Naive thymus-derived CD4-positive, alpha-beta T cell (primary cell): ENCODE measurements around the gene AKAP6. TPM values are rescaled to one million over a fixed set of nuclear protein-coding genes. Genes with fewer than 3 reads are reported as not detected.

ENCODE experiments used
- ATAC-seq: fragments of 150-1000 bp; cut with Tn5 transposase; 2 replicates; pipeline ENCODE4 v1.10.0; 2021; ENCODE audit warnings: mild to moderate bottlenecking, moderate library complexity
- CTCF ChIA-PET: fragments of 350-600 bp; sonication (Branson Sonifier 250); formaldehyde crosslinking; loops from one replicate; lab custom pipeline; 2021; ENCODE audit warnings: antibody characterized with exemption; lab: Charles Lee
- POLR2A ChIA-PET: fragments of 350-600 bp; sonication (Branson Sonifier 250); formaldehyde crosslinking; loops from one replicate; lab custom pipeline; 2021; ENCODE audit warnings: antibody characterized with exemption, inconsistent platforms; lab: Charles Lee
- DNase-seq, 9 donors: peaks; one replicate each; pipeline versions ENCODE4 v3.0.0 to v3.0.0-alpha.2; 2020 to 2022; ENCODE audit warnings: mixed read lengths in 1 of 9
- H3K27ac ChIP-seq: one replicate; pipeline ENCODE4 v1.7.0; 2013; ENCODE audit warnings: mild to moderate bottlenecking, low read depth, low read length, moderate library complexity
- H3K27me3 ChIP-seq, 2 donors: one replicate each; pipeline ENCODE4 v1.7.0; 2013; ENCODE audit warnings: low read length in 2 of 2, mild to moderate bottlenecking in 2 of 2, moderate library complexity in 2 of 2; ENCODE audit not compliant: control insufficient read depth in 2 of 2, insufficient read depth in 2 of 2
- H3K36me3 ChIP-seq, 3 experiments: 1 replicate in 2 of 3; 2 replicates in 1 of 3; pipeline ENCODE4 v1.7.0; 2013; ENCODE audit warnings: low read length in 3 of 3, mild to moderate bottlenecking in 3 of 3, moderate library complexity in 1 of 3; ENCODE audit not compliant: insufficient read depth in 3 of 3, control insufficient read depth in 2 of 3
- H3K4me1 ChIP-seq, 2 donors: one replicate each; pipeline ENCODE4 v1.7.0; 2013; ENCODE audit warnings: low read length in 2 of 2, mild to moderate bottlenecking in 2 of 2, moderate library complexity in 1 of 2; ENCODE audit not compliant: control insufficient read depth in 2 of 2, insufficient read depth in 2 of 2
- H3K4me3 ChIP-seq: 2 replicates; pipeline ENCODE4 v1.7.0; 2013; ENCODE audit warnings: mild to moderate bottlenecking, low read length
- H3K9me3 ChIP-seq, 3 experiments: 1 replicate in 2 of 3; 2 replicates in 1 of 3; pipeline ENCODE4 v1.7.0; 2013; ENCODE audit warnings: low read length in 3 of 3; ENCODE audit not compliant: control insufficient read depth in 2 of 3
- H3K27ac Mint-ChIP-seq, 9 donors: one replicate each; pipeline ENCODE4 v1.8.0; 2020 to 2022; ENCODE audit warnings: mixed read lengths in 9 of 9, mild to moderate bottlenecking in 8 of 9, moderate library complexity in 5 of 9, inconsistent platforms in 2 of 9
- H3K27me3 Mint-ChIP-seq, 5 donors: one replicate each; pipeline ENCODE4 v1.8.0; 2021 to 2022; ENCODE audit warnings: mixed read lengths in 5 of 5, mild to moderate bottlenecking in 1 of 5
- H3K36me3 Mint-ChIP-seq, 5 donors: one replicate each; pipeline ENCODE4 v1.8.0; 2020 to 2022; ENCODE audit warnings: mixed read lengths in 5 of 5, mild to moderate bottlenecking in 3 of 5, inconsistent platforms in 1 of 5
- H3K4me1 Mint-ChIP-seq, 7 donors: one replicate each; pipeline ENCODE4 v1.8.0; 2020 to 2022; ENCODE audit warnings: mixed read lengths in 7 of 7, mild to moderate bottlenecking in 3 of 7, inconsistent platforms in 1 of 7
- H3K4me3 Mint-ChIP-seq, 10 donors: one replicate each; pipeline ENCODE4 v1.8.0; 2020 to 2022; ENCODE audit warnings: mild to moderate bottlenecking in 10 of 10, mixed read lengths in 10 of 10, moderate library complexity in 6 of 10, inconsistent platforms in 2 of 10
- H3K9me3 Mint-ChIP-seq, 11 donors: one replicate each; pipeline ENCODE4 v1.8.0; 2020 to 2022; ENCODE audit warnings: mixed read lengths in 11 of 11, mild to moderate bottlenecking in 4 of 11, inconsistent platforms in 1 of 11, moderate library complexity in 1 of 11
- intact Hi-C, 2 donors: fragments of 100-400 bp; cut with micrococcal nuclease; formaldehyde crosslinking; loops; one replicate each; pipeline ENCODE4 v1.15.1; 2023
- polyA plus RNA-seq, 2 donors: library from polyadenylated mRNA; unstranded; fragments of 300-500 nt; fragmentation: Illumina TruSeq; gene quantifications; one replicate each; pipeline ENCODE4 v1.2.3, GENCODE V29; 2021
- total RNA-seq, 6 experiments: library from RNA in 5 of 6; stranded (reverse) in 5 of 6; gene quantifications; 1 replicate in 5 of 6; 2 replicates in 1 of 6; pipeline ENCODE4 v1.2.3 and lab custom pipeline; 2021 to 2026

The AKAP6 gene
- total and polyA plus RNA-seq, 7 experiments from 2014 or later = 0.29 to 7.9 (median 4.1) TPM

DNA sequence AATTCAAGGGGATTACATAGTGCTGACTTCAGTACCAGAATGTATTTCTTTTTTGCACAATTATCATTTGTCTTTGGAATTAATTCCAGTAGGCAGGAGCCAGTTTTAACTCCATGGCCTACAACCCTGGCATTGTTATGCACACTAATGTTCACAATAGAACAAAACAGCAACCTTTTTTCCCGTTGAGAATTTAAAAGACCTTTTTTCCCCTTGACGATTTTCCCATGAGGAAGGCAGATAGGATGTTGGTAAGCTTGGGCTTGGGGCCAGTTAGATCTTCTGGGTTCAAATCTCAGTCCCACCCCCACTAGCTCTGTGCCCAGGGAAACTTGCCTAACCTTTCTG is 13.7 kb downstream of the AKAP6 start:
- H3K4me1 ChIP-seq = no peaks in the 10 kb centered on the region
- POLR2A ChIA-PET = interaction anchor here (0.7 kb wide), 1 partner anchor 87 kb away, joined by 3 read pairs; no protein-coding TSS in a partner anchor
- DNase-seq (no peak), ATAC-seq (no peak)
- H3K27me3 ChIP-seq = no peaks in the 10 kb centered on the region
- no peaks in the 10 kb centered on the region for H3K36me3 ChIP-seq
- Mint-ChIP-seq H3K4me3 (no peak overlapping the region), H3K27me3 (no peaks in the 10 kb centered on the region), H3K9me3 (no peaks in the 10 kb centered on the region), H3K27ac (no peak overlapping the region), H3K36me3 (peaks cover 0 to 15% (median 5%) of the 10 kb centered on the region in 5 donors), H3K4me1 (no peaks in the 10 kb centered on the region)
- intact Hi-C loops = no loop called here
- H3K27ac ChIP-seq = no peak overlapping the region
- H3K4me3 ChIP-seq = no peak overlapping the region
- CTCF ChIA-PET = no interaction called here
- H3K9me3 ChIP-seq = no peaks in the 10 kb centered on the region

DNA sequence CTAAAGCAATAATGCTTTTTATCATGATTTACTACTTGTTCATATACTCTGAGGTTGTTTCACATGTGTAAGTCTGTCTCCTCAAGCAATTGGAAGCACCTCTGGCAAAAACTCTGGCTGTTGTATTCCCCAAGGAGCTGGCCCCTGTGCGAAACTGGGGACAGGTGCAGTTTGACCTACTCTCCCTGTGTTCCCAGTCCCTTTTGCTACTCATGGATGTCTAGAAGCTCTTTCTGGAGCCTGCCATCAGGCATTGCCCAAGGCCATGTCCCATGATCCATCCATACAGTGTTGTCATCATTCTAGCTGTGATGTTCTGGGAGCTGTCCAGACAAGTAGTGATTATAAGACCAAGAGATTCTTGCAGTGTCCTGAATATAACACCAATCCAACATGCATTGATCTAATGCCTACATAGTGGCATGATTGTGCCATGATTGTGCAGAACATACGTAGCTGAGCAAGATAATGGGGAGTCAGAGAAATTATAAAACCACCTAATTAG is 14.9 kb downstream of the AKAP6 start:
- CTCF ChIA-PET = no interaction called here
- Mint-ChIP-seq H3K9me3 (no peaks in the 10 kb centered on the region), H3K36me3 (peaks cover 0 to 17% (median 5%) of the 10 kb centered on the region in 5 donors), H3K27ac (no peak overlapping the region), H3K4me3 (no peak overlapping the region), H3K27me3 (no peaks in the 10 kb centered on the region), H3K4me1 (no peaks in the 10 kb centered on the region)
- ATAC-seq = no peak
- intact Hi-C loops = no loop called here
- POLR2A ChIA-PET = no interaction called here
- Histone ChIP-seq H3K36me3 (no peaks in the 10 kb centered on the region), H3K4me1 (no peaks in the 10 kb centered on the region), H3K27me3 (no peaks in the 10 kb centered on the region), H3K4me3 (no peak overlapping the region), H3K27ac (no peak overlapping the region), H3K9me3 (no peaks in the 10 kb centered on the region)
- DNase-seq = no peak

DNA sequence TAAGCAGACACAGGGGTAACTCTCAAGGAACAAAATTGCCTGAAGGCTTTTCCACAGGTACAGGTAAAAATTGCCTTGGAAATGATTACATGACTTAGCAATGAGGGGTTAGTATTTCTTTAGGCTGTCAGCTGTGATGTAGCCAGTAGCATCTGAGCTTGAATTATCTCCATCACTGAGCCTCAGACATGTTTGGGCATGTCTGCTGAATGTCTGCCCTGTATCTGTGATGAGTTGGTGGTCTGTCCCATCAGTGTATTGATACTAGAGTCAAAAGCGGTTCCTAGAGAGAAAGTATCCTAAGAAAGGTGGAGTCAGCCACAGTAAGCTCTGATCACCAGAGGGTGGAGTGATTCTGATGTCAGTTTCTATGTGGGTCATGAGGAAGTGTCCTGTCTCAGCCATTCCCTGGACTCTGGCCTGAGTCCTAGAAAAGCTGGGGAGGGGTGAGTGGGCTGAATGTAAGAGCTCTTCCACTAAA is 16.3 kb downstream of the AKAP6 start:
- CTCF ChIA-PET = no interaction called here

DNA sequence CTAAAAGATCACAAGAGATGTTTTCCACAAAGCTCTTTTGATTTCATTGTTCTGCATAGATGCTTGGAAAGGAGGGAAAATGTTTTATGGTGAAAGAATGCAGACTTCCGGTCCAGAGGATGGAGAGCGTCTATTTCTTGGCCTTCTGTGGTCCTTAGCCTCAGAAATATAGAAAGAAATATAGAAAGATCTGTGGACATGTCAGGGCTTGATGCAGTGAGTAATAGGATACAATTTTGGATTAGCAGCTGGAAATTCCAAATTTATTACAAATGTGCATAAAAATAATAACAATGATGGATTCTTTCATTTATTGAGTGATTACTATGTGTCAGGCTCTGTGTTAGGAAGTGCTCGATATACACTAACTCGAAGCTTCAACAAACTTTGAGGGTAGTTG is 20.2 kb downstream of the AKAP6 start:
- Mint-ChIP-seq H3K4me1 (no peaks in the 10 kb centered on the region), H3K4me3 (no peak overlapping the region), H3K27ac (no peak overlapping the region), H3K36me3 (peaks cover 0 to 4% (median 0%) of the 10 kb centered on the region in 5 donors), H3K9me3 (peaks cover 0 to 3% (median 0%) of the 10 kb centered on the region in 11 donors), H3K27me3 (no peaks in the 10 kb centered on the region)
- Histone ChIP-seq H3K27ac (no peak overlapping the region), H3K36me3 (no peaks in the 10 kb centered on the region), H3K27me3 (no peaks in the 10 kb centered on the region), H3K4me3 (no peak overlapping the region), H3K9me3 (no peaks in the 10 kb centered on the region), H3K4me1 (no peaks in the 10 kb centered on the region)
- intact Hi-C loops = no loop called here
- POLR2A ChIA-PET = no interaction called here
- CTCF ChIA-PET = no interaction called here
- no peak for ATAC-seq
- no peak for DNase-seq

More for the DNA sequence above, 16.3 kb downstream of the AKAP6 start:
- ATAC-seq (no peak), DNase-seq (no peak)
- peak overlapping the region in 1 of 9 donors; percentile 43 for H3K27ac Mint-ChIP-seq
- no peak overlapping the region for H3K4me3 ChIP-seq
- intact Hi-C loops = no loop called here
- H3K27me3 Mint-ChIP-seq = no peaks in the 10 kb centered on the region
- H3K36me3 ChIP-seq = no peaks in the 10 kb centered on the region
- POLR2A ChIA-PET = no interaction called here
- no peaks in the 10 kb centered on the region for H3K27me3 ChIP-seq
- H3K36me3 Mint-ChIP-seq = peaks cover 0 to 12% (median 5%) of the 10 kb centered on the region in 5 donors
- H3K9me3 ChIP-seq = no peaks in the 10 kb centered on the region
- H3K4me1 ChIP-seq = no peaks in the 10 kb centered on the region
- H3K4me3 Mint-ChIP-seq = no peak overlapping the region
- no peaks in the 10 kb centered on the region for H3K4me1 Mint-ChIP-seq
- no peaks in the 10 kb centered on the region for H3K9me3 Mint-ChIP-seq
- H3K27ac ChIP-seq = no peak overlapping the region

DNA sequence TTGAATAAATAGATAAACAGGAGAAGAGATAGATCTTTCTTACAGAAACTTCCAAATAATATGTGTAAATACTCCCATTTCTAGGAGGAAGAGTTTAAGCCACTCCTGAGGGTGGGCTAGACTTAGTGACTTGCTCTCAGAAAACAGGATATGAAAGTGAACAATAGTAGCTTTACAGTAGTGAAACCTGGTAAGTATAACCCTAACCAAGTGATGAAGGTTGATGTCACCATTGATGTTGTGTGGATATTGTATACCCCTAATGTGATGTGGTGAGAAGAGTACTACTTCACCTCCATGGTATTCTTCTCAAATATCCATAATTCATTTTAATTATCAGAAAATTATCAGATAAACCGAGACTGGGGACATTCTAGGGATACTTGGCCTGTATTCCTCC is 20.9 kb downstream of the AKAP6 start:
- ATAC-seq (no peak), DNase-seq (no peak)
- Histone ChIP-seq H3K4me1 (no peaks in the 10 kb centered on the region), H3K9me3 (no peaks in the 10 kb centered on the region), H3K4me3 (no peak overlapping the region), H3K27ac (no peak overlapping the region), H3K36me3 (no peaks in the 10 kb centered on the region), H3K27me3 (no peaks in the 10 kb centered on the region)
- H3K4me1 Mint-ChIP-seq = no peaks in the 10 kb centered on the region
- no peak overlapping the region for H3K4me3 Mint-ChIP-seq
- peaks cover 0 to 6% (median 2%) of the 10 kb centered on the region in 11 donors for H3K9me3 Mint-ChIP-seq
- H3K27ac Mint-ChIP-seq = no peak overlapping the region
- H3K36me3 Mint-ChIP-seq = peaks cover 0 to 7% (median 0%) of the 10 kb centered on the region in 5 donors
- POLR2A ChIA-PET = no interaction called here
- CTCF ChIA-PET = no interaction called here
- no peaks in the 10 kb centered on the region for H3K27me3 Mint-ChIP-seq
- intact Hi-C loops = no loop called here

DNA sequence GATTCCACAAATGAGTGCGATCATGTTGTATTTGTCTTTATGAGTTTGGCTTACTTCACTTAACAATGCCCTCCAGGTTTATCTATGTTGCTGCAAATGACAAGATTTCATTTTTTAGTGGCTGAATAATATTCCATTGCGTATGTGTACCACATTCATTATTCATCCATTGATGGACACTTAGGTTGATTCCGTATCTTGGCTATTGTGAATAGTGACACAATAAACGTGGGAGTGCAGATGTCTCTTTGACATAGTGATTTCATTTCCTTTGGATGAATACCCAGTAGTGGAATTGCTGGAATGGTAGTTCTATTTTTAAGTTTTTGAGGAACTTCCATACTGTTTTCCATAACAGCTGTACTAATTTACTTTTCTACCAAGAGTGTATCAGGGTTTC is 23.5 kb downstream of the AKAP6 start:
- Mint-ChIP-seq H3K27me3 (no peaks in the 10 kb centered on the region), H3K36me3 (peaks cover 0 to 7% (median 0%) of the 10 kb centered on the region in 5 donors), H3K27ac (no peak overlapping the region), H3K4me3 (no peak overlapping the region), H3K9me3 (peaks cover 0 to 6% (median 2%) of the 10 kb centered on the region in 11 donors), H3K4me1 (no peaks in the 10 kb centered on the region)
- ChIA-PET CTCF (interaction anchor here (0.6 kb wide), 1 partner anchor 497 kb away, joined by 5 read pairs; no protein-coding TSS in a partner anchor), POLR2A (no interaction called here)
- Histone ChIP-seq H3K9me3 (no peaks in the 10 kb centered on the region), H3K4me1 (no peaks in the 10 kb centered on the region), H3K4me3 (no peak overlapping the region), H3K36me3 (no peaks in the 10 kb centered on the region), H3K27me3 (no peaks in the 10 kb centered on the region), H3K27ac (no peak overlapping the region)
- DNase-seq (no peak), ATAC-seq (no peak)
- intact Hi-C loops = no loop called here

DNA sequence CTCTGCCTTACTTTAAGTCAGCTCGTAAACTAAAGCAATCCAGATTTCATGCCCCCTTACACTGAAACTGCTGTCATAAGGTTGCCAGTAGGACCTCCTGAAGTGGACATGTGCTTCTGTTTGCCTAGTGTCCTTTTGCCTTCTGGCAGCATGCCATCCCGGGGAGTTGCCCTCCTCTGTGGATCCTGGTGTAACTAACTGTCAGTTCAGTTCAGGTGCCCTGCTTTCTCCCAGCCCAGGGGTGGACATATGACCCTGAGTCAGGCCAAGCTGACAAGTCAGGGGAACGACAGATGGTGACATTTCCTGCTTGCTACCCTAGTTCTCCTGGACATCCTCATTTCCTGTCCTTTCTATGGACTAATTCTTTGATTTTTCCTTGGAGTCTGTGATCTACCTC is 25.6 kb downstream of the AKAP6 start:
- intact Hi-C loops = no loop called here
- H3K4me3 ChIP-seq = no peak overlapping the region
- Mint-ChIP-seq H3K9me3 (peaks cover 0 to 6% (median 2%) of the 10 kb centered on the region in 11 donors), H3K36me3 (peaks cover 0 to 4% (median 0%) of the 10 kb centered on the region in 5 donors), H3K4me1 (no peaks in the 10 kb centered on the region), H3K27me3 (no peaks in the 10 kb centered on the region), H3K27ac (no peak overlapping the region), H3K4me3 (no peak overlapping the region)
- H3K27me3 ChIP-seq = no peaks in the 10 kb centered on the region
- no peak for ATAC-seq
- no peaks in the 10 kb centered on the region for H3K36me3 ChIP-seq
- no peaks in the 10 kb centered on the region for H3K4me1 ChIP-seq
- DNase-seq = no peak
- ChIA-PET CTCF (no interaction called here), POLR2A (no interaction called here)
- H3K27ac ChIP-seq = no peak overlapping the region
- H3K9me3 ChIP-seq = no peaks in the 10 kb centered on the region
